NCI-H526 (cell line): ENCODE measurements around the gene MED31.
"Not testable (repeated sequence)": the region's sequence is repeated elsewhere in the genome, so short reads cannot be mapped to it uniquely, and the experiment has no call there.

Experiments used
- DNase-seq, 2 experiments: peaks; one replicate each; lab custom pipeline; 2025; lab: John Stamatoyannopoulos, UW

MED31 gene

GRCh38 chr17:6655732-6656361, 4.4 kb upstream of the MED31 start:
- DNase-seq, result not testable (repeated sequence)

DNA sequence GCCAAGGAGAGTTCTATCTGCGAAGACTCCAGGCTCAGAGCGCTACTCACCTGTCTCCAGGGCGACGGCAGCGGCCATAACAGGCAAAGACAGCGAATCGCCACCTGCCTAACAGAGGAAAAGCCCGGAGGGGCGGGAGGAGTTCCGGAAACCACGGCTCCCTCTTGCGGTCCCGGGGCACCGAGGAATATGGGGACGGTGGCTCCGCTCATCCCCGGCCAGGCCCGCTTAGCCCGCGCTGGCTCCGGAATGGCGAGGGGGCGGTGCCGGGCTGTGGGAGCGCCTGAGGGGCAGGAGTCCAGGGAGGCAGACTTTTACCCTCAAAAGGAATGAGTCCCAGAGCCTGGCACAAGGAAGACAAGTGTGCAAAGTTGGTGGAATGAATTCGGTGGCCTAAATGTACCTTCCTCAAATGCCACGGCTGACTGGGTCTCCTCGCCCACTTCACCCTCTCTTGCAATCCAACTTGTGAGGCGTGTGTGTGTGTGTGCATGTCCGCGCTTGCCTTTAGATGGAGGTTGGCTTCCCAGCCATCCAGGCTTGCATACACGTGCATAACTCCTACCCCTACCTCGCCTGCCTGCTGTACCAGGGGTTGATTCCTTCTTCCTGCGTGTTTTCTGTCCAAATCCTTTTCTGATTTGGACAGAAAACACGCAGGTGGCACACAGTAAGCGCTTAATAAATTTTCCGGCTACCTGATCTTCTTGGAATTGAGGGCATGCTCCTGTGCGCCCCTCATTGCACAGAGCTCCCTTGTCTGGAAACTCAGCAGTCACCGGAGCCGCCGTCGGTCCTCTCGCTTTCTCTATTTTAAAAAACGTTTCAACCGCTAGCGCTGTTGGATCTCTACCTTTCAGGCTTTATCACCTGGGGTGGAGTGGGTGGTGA, 3.7 kb upstream of the MED31 start:
- DNase-seq, result peak; percentile 54 to 86

DNA sequence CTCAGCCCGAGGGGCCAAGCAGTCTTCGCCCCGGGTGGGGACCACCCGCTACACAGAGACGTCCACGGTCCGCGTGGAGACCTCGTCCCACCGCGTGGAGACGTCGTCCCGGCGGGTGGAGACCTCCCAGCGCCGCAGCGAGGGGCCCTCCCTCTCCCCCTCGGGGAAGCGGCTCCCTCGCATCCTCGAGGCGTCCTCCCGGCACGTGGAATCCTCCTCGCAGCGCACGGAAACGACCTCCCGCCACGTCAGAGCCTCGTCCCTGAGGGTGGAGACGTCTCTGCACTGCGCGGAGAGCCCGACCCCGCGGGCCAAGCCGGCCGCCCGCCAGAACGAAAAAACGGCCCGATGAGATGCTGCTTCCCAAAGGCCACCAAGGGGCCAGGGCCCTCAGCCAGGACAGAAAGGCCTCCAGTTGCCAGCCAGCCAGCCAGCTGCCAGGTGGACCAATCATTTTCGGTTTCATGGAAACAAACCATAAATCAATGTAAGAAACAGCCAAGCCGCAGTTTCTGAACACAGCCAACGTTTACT, 581 bp upstream of the MED31 start:
- peak in 1 of 2 experiments; percentile 60 for DNase-seq

GRCh38 chr17:6648181-6648580, 3.2 kb downstream of the MED31 start:
- DNase-seq, result peak in 1 of 2 experiments; percentile 11

DNA sequence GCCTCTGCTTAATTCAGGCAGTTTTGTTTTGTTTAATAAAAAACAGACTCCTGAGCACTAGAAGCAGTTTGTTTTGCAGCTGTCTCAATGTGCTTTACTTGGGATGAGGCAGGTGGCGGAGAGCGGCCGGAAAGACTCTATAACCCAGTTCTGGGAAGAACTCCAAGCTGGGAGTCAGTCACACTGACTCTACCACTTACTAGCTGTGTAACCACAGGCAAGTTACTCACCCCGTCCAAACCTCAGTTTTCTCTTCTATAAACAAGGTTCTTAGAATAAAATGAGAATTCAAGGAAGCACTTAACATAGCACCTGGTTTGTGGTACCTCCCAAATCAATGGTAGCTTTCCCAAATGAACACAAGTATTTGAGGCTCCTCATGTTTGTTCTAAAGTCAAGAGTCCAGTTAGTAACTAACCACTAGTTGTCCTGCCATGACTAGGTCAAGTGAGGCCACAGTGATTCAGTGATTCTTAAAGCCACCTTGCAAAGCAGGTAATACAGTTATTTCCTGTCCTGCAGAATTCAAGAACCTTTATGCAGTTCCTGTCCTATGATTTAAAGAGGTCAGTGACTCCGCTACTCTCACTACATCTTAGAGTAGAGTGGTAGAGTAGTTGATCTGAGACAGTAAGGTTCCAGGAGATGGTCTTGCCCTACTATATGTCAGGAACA, 7.8 kb downstream of the MED31 start:
- no peak for DNase-seq

DNA sequence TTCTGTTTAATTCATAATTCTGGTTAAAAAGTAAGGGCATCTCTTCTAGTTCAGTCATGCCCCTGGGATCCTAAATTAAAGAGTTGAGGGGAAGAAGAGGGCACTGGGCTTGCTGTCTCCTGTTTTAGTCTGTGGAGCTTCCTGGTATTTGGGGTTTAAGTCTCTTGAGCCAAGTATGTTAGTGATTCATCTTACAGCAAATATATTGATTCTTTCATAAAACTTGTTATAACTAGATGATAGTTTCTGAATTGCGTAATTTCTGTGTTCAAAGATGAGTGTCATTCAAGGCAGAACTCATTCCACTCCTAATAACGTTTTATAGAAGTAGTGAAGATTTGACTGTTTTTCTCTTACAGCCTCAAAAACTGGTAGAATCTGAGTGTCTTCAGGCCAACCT, 8.8 kb downstream of the MED31 start:
- DNase-seq, result no peak

- peak in 1 of 2 experiments; percentile 23 for DNase-seq
Measured at GRCh38 chr17:6641247-6641863, 10.1 kb downstream of the MED31 start.

DNA sequence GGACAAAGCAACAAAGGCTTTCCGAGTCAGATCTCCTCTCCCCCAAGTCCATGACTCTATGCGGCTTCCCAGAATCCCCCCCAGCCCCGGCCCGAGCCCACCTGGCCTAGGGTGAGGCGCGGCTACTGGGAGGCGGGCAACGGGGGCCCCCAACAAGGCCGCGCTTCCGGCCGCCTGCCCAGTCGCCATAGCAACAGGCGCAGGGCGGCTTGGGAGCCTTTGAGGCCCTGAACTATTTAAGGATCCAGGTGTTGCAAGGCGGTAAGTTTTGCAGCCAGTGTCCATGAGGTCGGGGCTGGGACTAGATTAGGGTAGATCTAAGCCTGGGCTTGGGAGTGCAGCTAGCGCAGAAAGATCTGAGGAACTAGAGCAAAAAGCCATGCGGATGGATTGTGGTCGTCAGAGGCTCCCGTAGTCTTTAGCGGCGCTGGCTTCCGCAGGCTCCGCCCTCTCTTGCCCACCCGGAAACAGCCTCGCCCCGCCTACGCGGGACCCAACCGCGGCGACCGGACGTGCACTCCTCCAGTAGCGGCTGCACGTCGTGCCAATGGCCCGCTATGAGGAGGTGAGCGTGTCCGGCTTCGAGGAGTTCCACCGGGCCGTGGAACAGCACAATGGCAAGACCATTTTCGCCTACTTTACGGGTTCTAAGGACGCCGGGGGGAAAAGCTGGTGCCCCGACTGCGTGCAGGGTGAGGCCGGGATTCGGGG, 10.7 kb downstream of the MED31 start, which contains the start of the genes KIAA0753 and TXNDC17:
Gene KIAA0753, minus strand, starts transcription at position 176 of the 711 bp plus-strand sequence. CDS start 5,608 bp downstream, outside the sequence.
Gene TXNDC17, plus strand, starts transcription at position 525 of the 711 bp plus-strand sequence. Its CDS starts 23 bp downstream, at position 548.
- DNase-seq, result peak; percentile 52 to 85

DNA sequence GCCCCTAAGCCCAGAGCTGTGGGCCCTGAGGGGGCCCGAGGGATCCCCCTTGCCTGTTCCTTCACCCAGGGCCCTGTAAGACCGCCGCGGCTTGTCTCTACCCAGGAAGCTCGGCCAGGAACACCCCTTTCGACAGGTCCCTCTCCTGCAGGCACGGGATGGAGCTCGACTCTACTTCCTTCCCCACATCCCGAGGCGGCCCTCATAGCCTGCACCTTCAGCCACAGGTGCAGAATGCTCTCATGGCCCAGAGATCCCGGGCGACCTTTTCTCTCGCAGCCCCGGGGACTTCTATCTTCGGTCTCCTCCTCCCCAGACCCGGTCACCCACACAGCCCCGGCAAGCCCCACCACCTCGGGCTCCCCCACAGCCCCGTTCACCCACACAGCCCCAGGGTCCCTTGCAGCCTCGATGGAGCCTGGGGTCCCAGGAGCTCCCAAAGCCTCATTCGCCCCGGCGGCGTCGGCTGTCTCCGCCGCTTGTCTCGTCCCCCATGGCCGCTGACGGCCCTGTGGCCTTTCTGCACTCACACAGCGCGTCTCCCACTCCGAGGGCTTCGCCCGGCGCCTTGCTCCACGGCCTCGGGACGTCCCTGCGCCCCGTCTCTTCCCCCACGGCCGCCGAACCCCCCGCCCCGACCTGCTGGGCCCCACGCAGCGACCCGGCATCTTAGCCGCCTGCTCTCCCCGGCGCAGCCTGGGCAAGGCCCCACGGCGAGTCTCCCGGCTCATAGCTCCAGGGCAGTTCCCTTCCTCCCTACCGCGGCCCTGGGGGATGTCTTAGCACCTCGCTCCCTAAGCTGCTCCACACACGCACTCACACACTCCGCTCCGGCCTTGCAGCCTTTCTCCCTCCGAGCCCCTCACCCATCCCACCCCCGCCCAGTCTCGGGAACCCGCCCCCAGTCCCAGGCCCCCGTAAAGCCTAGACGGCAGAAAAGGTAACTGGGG, 11.5 kb downstream of the MED31 start:
- peak in 1 of 2 experiments; percentile 31 for DNase-seq

DNA sequence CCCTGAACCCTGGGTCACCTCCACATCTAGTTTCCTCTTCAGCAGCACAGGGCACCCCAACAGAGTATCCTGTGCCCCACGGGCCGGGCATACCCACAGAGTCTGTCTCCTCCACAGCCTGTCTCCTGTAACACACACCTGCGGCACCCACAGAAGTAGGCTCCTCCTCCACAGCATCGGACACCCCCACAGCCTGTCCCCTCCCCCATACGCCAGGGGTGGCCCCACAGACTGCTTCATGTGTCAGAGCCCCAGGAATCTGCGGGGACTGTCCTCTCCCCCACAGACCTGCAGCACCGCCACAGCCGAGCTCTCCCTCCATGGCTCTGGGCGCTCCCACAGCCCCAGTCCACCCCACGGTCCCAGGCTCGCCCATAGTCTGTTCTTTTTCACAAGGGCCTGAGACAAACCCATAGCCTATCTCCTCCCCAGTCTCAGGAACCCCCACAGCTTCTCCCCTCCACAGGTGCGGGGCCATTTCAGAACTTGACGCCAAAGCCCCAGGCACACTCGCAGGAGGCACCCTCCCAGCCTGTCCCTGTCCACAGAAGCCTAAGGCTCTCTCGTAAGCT, 12.3 kb downstream of the MED31 start:
- DNase-seq, result no peak

DNA sequence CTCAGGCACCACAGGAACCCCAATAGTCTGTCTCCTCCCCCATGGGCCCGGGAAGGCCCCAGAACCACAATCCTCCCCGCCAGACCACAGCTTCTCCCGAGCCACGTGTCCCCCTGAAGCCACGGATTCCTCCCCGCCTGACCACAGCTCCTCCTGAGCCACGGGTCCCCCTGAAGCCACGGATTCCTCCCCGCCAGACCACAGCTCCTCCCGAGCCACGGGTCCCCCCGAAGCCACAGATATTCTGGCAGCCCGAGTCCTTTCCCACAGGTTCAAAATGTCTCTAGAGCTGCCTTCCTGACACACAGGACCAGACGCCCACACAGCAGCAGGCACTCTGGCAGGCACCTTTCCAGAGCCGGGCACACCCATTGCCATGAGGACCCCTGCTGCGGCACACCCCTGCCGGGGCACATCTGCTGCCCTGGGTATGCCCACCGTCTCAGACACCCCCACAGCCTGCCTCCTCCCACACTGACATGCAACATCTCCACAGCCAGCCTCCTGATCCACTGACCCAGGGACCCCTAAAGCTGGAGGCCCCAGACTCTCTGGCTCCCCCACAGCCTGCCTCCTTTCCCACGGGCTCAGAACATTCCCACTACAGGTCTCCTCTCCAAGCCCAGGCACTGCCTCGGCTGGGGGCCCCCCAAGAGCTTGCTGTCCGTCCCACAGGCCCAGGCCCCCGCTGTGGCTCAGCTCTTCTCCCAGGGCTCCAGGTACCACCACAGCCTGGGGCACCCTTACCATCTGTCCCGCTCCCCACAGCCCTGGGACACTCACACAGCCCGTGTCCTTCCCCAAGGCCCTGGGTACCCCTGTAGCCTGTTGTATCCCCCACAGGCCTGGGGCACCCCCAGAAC, 13.1 kb downstream of the MED31 start:
- no peak for DNase-seq

GRCh38 chr17:6637458-6637840, 14.0 kb downstream of the MED31 start:
- DNase-seq, result no peak

GRCh38 chr17:6636616-6637457, 14.6 kb downstream of the MED31 start:
- no peak for DNase-seq

GRCh38 chr17:6636105-6636504, 15.3 kb downstream of the MED31 start:
- DNase-seq, result no peak

DNA sequence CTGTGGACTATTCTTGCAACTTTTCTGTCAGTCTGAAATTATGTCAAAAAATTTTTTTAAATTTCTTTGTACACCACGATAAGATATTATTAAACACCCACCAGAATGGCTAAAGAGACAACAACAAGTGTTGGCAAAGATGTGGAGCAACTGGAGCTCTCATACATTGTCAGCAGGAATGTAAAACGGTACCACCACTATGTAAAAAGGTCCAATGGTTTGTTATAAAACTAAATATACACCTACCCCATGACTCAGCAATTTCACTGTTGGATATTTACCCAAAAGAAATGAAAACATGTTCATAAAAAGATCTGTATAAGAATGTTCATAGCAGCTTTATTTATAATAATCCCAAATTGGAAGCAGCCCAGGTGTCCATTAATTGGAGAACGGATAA, 18.1 kb downstream of the MED31 start:
- no peak for DNase-seq

DNA sequence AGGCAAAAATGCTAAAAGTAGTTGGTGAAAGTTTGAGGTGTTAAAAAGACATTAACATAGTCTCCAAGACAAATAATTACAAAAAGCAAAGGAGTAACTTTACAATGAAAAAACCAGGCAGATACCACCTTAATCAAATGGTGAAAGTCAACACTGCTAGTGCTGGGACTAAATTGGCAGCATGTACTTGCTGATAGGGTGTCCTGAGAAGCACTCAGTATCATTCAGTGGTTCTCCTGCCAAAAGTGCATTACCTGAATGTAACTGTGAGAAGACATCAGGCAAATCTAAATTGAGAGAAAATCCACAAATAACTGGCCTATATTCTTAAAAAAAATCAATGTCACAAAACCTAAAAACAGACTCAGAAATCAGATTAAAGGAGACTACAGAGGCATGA, 18.9 kb downstream of the MED31 start:
- no peak for DNase-seq

DNA sequence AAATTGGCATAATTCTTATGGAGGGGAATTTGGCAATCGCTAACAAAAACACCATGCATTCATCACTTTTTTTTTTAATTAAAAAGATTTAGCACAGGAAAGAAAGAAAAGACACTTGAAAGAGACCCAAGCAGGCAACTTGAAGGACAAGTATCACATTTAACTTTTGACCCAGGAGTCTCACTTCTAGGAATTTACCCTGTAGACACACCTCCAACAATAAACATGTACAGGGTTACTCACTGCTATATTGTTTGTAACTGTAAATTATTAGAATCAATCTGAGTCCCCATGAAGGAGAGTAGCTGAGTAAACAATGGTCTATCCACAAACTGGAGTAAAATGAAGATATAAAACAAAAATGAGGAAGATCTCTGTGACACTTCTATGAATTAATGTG, 21.0 kb downstream of the MED31 start:
- no peak for DNase-seq

GRCh38 chr17:6627019-6627418, 24.4 kb downstream of the MED31 start:
- no peak for DNase-seq
